ENCODE measurements around the gene BZW2. TPM values are rescaled to one million over a fixed set of nuclear protein-coding genes. Genes with fewer than 3 reads are reported as not detected.

The BZW2 gene
- total and polyA plus RNA-seq, 2 of the 13 experiments (the other 11 are each of a cell fraction or from before 2014, with no cell fraction given), result 21.8 to 95.2 TPM

DNA sequence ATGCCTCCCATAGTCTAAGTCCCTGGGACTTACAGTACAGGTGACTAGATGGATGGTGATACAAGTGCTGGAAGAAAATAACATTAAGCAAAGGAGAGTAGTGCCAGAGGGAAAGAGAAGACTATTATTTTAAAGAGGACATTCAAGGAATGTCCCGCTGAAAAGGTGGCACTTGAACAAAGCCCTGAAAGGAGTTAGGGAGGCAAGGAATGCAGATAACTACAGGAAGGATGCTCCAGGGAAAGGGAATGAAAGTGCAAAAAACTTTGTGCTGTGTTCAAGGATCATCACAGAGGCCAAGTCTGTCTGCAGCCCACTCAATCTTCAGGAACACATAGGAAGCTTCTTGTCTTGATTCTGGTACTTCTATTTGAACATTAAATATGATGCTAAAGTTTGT is 15.3 kb upstream of the BZW2 start:
- CTCF ChIA-PET (ENCODE audit: low intra/inter-chr PET ratio, low total read pairs), result no interaction called here
- H3K36me3 ChIP-seq (replicated peaks in 1 of 2; ENCODE audit: control insufficient read depth in 1 of 2, insufficient read depth in 2 of 2, low read length in 2 of 2), result peaks cover 0 to 14% of the 10 kb centered on the region in 2 experiments; a peak in 3 of 5 replicates
- no peak overlapping the region for H3K4me2 ChIP-seq (ENCODE audit: low read depth, low read length)
- H3K27me3 ChIP-seq (ENCODE audit: control insufficient read depth in 1 of 2, insufficient read depth in 2 of 2, low read length in 2 of 2), result no peaks in the 10 kb centered on the region
- WGBS (ENCODE audit: low lambda C conversion rate), result 100% methylated on average over 1 of the region's 1 CpG
- TF ChIP-seq SIX1 (CRISPR knock-in tag; IDR thresholded peaks at IDR 0.05; ENCODE audit: borderline replicate concordance), result no peak
- no peak for TF ChIP-seq HNF4A (CRISPR knock-in tag; IDR thresholded peaks at IDR 0.05)
- TF ChIP-seq SCMH1 (CRISPR knock-in tag; IDR thresholded peaks at IDR 0.05; ENCODE audit: borderline replicate concordance), result no peak
- TF ChIP-seq NR2C2 (CRISPR knock-in tag; IDR thresholded peaks at IDR 0.05; ENCODE audit: borderline replicate concordance), result no peak
- TF ChIP-seq FOXK2 (IDR thresholded peaks at IDR 0.05), result no peak
- no peak for TF ChIP-seq HMGA1 (CRISPR knock-in tag; conservative IDR thresholded peaks at IDR 0.05)
- TF ChIP-seq GABPB1 (CRISPR knock-in tag; IDR thresholded peaks at IDR 0.05), result no peak
- no peak for TF ChIP-seq HIVEP1 (CRISPR knock-in tag; IDR thresholded peaks at IDR 0.05)
- no peak for TF ChIP-seq REXO4 (CRISPR knock-in tag; IDR thresholded peaks at IDR 0.05; ENCODE audit: borderline replicate concordance)
- no peak for TF ChIP-seq ZNF260 (CRISPR knock-in tag; IDR thresholded peaks at IDR 0.05; ENCODE audit: borderline replicate concordance, low read depth)
- TF ChIP-seq, protein P1, sequence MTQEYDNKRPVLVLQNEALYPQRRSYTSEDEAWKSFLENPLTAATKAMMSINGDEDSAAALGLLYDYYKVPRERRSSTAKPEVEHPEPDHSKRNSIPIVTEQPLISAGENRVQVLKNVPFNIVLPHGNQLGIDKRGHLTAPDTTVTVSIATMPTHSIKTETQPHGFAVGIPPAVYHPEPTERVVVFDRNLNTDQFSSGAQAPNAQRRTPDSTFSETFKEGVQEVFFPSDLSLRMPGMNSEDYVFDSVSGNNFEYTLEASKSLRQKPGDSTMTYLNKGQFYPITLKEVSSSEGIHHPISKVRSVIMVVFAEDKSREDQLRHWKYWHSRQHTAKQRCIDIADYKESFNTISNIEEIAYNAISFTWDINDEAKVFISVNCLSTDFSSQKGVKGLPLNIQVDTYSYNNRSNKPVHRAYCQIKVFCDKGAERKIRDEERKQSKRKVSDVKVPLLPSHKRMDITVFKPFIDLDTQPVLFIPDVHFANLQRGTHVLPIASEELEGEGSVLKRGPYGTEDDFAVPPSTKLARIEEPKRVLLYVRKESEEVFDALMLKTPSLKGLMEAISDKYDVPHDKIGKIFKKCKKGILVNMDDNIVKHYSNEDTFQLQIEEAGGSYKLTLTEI (CRISPR knock-in tag; conservative IDR thresholded peaks at IDR 0.05), result no peak
- TF ChIP-seq, protein P2, sequence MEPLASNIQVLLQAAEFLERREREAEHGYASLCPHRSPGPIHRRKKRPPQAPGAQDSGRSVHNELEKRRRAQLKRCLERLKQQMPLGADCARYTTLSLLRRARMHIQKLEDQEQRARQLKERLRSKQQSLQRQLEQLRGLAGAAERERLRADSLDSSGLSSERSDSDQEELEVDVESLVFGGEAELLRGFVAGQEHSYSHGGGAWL (CRISPR knock-in tag; IDR thresholded peaks at IDR 0.05), result no peak
- H3K9ac ChIP-seq (ENCODE audit: insufficient read depth, low read depth, low read length), result no peak overlapping the region
- intact Hi-C loops (cut with micrococcal nuclease; ENCODE audit: unreplicated experiment), result no loop called here
- no peaks in the 10 kb centered on the region for H3K9me3 ChIP-seq (ENCODE audit: low read length)
- in situ Hi-C loops (cut with HindIII; ENCODE audit: extremely low pct_ligation_motif_present, low pct_unique_long_range_greater_than_20kb), result no loop called here
- no peak for FAIRE-seq
- no peak overlapping the region for H2AFZ ChIP-seq (ENCODE audit: low read length)
- ATAC-seq, result no peak
- H3K4me1 ChIP-seq (ENCODE audit: insufficient read depth, low read length), result no peaks in the 10 kb centered on the region
- POLR2A ChIA-PET, result no interaction called here
- BruUV-seq (replicated peaks), result no TSS peak
- H4K20me1 ChIP-seq (ENCODE audit: insufficient read depth, low read length), result no peaks in the 10 kb centered on the region
- H3K27ac ChIP-seq (ENCODE audit: extremely low read length, insufficient read depth, low read length), result no peak overlapping the region
- H3K4me3 ChIP-seq (replicated peaks in 1 of 3; ENCODE audit: insufficient read depth in 1 of 3, low read depth in 2 of 3, low read length in 3 of 3), result no peak overlapping the region
- DNase-seq (ENCODE audit: low spot score), result no peak
- no peaks in the 10 kb centered on the region for H3K79me2 ChIP-seq (ENCODE audit: insufficient read depth, low read length)
